ENCODE data around the gene C20orf204.
"Not testable (repeated sequence)": the region's sequence is repeated elsewhere in the genome, so short reads cannot be mapped to it uniquely, and the experiment has no call there.

C20orf204 gene, protein sequence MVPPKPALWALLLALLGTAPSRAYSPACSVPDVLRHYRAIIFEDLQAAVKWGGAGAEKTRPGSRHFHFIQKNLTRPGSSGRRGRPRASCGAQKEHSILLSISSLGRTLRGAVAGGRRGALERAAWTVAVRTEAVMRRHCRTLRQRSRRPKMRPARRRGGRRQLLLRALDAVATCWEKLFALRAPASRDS

DNA sequence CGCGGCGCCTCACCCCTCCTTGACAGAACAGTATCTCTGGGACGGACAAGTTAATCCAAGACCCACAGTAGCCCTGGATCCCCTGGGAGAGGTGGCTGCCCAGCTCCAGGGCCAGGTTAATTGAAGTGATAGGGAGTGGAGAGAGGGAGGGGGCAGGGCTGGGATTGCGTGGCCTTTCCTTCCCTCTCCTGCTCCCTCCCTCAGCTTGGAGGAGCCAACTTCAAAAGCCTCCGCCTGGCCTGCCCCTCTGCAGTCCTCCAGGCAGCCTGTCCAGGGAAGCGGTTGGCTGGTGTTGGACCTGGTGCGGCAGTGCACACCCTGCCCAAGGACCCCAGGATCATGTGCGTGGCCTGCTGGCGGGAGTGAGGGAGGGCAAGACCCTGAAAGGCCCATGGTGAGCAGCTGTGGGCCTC, at the start of gene C20orf204:
TSS of gene C20orf204 (plus strand) at position 250 of the 413 bp plus-strand sequence. CDS start at position 392, 142 bp downstream.
- no peak for DNase-seq (ENCODE audit: low read depth)

DNA sequence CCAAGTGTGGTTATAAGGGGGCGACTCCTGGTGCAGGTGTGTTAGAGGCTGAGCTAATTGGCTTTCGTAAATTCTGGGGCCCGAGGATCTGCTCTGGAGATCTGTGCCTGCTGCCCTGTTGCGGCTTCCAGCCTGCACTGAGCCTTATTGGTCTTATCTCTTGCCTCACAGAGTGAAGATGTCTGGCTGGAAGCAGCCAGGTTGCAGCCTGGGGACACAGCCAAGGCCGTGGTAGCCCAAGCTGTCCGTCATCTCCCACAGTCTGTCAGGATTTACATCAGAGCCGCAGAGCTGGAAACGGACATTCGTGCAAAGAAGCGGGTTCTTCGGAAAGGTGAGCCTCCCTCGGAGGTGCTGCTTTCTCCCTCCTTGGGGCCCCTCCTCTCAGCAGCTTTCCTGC, 35.1 kb upstream of the C20orf204 start:
- DNase-seq (ENCODE audit: low read depth) = no peak

DNA sequence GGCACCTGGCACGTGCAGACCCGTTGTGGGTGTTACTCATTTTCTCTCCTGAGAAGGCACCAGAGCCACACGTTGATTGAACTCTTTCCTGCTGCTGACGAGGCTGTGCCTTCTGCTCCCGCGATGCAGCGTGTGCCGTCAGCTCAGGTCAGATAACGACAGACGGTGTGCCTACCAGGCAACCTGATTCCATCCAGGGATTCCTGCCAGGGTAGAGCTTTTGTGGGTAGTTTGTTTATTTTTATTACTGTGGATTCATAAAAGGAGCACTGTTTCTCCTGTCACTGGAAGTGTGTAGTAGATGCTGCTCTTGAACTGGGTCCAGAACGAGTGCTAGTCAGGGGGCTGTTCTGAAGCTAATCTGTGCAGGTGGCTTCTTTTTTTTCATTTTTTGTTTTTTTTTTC, 34.4 kb upstream of the C20orf204 start:
- no peak for DNase-seq (ENCODE audit: low read depth)

DNA sequence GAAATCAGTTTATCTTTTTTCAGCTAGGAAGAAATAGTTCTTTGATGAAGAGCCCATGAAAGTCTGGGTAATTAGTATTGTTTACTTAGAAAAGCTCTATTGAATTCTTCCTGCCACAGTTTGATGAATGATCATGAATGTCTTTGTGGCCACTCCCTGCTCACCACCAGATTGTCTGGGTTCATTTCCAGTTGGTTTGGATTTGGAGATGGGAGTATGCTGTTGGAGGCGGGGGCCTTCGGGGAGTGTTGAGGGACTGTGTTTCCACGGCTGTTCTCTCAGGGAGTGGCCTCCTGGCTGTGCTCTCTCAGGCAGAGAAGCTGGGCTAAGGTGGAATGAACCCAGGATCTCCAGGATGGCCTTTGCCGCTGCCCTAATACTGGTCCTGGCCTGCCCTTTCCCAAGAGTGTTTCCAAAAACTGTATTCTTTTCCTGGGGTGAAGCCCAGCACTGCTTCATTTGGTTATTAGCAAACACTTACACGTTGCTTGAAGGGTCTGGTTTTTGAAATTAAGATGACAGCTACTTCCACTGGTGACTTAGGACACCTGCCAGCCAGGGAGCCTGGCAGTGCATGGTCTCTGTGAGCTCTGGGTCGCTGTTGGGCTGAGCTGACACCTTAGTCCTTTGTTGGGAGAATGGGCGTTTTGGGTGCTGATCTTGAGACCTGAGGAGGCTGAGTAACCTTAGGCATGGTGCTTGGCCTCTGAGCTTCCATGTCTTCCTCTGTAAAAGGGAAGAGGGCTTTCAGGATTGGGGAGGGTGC, 31.8 kb upstream of the C20orf204 start:
- no peak for DNase-seq (ENCODE audit: low read depth)

DNA sequence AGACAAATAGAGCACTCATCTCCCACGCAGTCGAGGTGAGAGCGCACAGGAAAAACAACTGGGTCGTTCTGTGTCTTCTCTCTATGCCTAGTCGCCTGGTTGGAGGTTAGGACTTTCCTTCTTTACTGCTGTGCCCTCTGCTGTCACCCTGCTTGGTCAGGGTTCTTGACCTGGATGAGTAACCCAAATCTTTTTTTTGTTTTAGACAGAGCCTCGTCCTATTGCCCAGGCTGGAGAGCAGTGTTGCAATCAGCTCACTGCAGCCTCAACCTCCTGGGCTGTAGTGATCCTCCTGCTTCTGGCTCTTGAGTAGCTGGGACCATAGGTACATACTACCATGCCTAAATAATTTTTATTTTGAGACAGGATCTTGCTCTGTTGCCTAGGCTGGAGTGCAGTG, 30.6 kb upstream of the C20orf204 start:
- DNase-seq (ENCODE audit: low read depth) = no peak

DNA sequence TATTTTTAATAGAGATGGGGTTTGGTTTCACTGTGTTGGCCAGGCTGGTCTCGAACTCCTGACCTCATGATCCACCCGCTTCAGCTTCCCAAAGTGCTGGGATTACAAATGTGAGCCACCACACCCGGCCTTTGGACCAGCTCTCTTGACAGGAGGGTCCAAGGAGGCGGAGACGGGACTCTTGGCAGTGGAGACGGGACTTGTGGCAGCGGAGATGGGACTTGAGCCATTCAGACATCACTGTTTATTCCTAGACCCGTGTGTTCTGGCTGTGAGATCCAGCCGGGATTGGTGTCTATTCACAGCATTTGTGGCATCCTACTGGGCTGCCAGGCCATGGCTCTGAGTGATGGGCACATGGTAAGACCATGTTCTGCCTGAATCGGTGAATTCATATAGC, 29.5 kb upstream of the C20orf204 start:
- DNase-seq (ENCODE audit: low read depth) = no peak

DNA sequence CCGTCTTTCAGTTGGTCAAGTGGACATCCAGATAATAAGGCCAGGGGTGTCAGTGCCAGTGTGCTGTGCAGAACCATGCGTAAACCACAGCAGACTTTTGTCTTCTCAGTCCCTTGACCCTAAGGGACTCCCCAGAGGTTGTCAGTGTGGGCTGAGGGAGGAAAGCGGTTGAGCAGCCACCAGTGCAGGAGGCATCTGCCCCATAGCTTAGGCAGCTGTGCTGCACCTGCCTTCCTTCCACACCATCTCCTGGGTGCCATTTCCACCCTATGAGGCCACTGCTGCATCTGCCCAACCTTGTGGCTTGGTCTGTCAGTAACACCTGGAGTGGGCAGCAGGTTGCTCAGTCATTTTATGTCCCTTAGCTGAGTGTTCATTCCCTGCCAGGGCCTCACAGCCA, 29.1 kb upstream of the C20orf204 start:
- DNase-seq (ENCODE audit: low read depth) = no peak

DNA sequence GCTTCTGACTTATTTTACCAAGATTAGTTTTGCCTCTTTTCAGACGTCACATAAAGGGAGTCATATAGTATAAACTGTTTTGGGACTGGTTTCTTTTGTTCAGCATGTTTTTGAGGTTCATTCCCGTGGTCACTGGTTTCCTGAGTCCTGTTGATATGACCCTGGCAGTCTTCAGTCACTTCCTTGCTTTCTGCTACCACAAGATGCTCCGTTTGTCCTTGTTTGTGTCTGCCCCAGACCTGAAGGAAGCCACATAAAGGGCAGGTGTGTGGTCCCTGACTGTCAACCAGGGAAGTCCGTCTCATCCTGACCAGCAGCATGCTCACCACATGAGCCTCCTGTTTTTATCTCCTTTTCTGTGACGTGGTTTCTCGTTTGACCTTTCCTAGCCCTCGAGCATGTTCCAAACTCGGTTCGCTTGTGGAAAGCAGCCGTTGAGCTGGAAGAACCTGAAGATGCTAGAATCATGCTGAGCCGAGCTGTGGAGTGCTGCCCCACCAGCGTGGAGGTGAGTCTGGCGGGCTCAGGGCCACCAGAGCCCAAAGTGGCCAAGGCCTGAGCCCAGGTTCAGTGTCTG, 26.1 kb upstream of the C20orf204 start:
- no peak for DNase-seq (ENCODE audit: low read depth)

DNA sequence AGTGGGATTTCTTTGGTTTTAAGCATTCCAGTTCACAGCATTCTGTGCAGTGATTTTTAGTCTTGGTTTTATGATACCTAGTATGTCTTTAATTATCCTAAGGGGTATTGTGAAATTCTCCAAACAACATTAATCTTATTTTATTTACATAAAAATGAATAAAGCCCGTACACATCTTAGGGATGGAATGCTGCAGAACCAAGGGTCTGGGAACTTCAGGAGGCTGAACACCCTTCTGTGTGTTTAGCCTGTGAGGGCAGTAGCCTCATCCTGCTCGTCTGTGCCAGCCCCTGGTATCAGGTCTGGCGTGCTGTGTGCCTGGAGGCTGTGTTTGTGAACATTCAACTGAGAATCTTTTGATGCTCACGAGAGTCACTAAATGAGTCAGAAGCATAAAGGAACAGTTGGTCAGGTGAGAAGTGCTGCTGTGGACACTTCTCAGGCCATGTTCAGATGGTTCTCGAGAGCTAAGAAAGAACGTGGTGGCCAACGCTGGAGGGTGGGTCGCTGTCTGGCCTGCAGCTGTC, 25.2 kb upstream of the C20orf204 start:
- no peak for DNase-seq (ENCODE audit: low read depth)

DNA sequence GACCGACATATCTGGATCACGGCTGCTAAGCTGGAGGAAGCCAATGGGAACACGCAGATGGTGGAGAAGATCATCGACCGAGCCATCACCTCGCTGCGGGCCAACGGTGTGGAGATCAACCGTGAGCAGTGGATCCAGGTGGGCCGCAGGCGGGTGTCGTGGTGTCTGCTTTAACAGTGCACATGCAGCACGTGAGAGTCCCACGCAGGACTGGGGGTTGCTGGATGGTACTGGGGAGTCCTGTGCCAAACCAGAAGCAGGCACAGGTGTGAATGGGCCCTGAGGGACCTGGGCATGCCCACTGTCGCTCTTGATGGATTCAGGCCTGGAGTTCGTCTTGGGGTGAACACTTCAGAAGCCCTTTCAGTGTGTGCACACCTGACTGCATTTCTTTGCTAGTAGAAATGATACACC, 24.6 kb upstream of the C20orf204 start:
- no peak for DNase-seq (ENCODE audit: low read depth)

DNA sequence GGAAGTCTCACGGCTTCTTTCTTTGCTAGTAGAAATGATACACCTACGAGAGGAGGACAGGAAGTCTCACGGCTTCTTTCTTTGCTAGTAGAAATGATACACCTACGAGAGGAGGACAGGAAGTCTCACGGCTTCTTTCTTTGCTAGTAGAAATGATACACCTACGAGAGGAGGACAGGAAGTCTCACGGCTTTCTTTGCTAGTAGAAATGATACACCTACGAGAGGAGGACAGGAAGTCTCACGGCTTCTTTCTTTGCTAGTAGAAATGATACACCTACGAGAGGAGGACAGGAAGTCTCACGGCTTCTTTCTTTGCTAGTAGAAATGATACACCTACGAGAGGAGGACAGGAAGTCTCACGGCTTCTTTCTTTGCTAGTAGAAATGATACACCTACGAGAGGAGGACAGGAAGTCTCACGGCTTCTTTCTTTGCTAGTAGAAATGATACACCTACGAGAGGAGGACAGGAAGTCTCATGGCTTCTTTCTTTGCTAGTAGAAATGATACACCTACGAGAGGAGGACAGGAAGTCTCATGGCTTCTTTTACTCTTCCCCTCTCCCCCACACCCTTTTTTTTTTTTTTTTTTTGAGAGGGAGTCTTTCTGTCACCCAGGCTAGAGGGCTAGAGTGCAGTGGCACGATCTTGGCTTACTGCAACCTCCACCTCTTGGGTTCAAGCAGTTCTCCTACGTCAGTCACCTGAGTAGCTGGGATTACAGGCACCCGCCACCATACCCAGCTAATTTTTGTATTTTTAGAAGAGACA, 23.4 kb upstream of the C20orf204 start:
- DNase-seq (ENCODE audit: low read depth) = not testable (repeated sequence)

DNA sequence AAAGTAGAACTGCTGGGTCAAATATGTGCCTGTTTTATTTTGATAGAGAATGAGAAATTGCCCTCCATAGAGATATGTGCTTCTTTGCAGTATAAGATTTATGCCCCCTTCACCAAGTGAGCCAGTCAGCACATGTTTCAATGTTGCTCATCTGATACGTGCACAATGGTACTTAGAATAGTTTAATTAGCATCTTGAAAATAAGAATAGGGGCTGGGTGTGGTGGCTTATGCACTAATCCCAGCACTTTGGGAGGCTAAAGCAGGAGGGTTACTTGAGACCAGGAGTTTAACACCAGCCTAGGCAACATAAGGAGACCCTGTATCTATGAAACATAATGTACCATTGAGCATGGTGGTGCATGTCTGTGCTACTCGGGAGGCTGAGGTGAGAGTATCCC, 20.3 kb upstream of the C20orf204 start:
- DNase-seq (ENCODE audit: low read depth) = no peak

DNA sequence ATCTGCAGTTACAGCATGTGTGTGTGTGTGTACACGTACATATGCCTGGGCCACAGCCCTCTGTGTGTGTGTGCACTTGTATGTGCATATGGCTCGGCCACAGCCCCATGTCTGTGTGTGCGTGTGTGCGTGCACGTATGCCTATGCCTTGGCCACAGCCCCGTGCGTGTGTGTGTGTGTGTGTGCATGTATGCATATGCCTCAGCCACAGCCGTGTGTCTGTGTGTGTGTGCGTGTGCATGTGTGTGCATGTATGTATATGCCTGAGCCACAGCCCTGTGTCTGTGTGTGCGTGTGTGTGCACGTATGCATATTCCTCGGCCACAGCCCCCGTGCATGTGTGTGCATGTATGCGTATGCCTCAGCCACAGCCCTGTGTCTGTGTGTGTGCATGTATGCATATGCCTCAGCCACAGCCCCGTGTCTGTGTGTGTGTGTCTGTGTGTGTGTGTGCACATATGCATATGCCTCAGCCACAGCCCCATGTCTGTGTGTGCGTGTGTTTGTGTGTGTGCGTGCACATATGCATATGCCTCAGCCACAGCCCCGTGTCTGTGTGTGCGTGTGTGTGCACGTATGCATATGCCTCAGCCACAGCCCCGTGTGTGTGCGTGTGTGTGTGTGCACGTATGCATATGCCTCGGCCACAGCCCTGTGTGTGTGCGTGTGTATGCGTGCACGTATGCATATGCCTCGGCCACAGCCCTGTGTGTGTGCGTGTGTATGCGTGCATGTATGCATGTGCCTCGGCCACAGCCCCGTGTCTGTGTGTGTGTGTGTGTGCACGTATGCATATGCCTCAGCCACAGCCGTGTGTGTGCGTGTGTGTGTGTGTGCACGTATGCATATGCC, 14.6 kb upstream of the C20orf204 start:
- no peak for DNase-seq (ENCODE audit: low read depth)

DNA sequence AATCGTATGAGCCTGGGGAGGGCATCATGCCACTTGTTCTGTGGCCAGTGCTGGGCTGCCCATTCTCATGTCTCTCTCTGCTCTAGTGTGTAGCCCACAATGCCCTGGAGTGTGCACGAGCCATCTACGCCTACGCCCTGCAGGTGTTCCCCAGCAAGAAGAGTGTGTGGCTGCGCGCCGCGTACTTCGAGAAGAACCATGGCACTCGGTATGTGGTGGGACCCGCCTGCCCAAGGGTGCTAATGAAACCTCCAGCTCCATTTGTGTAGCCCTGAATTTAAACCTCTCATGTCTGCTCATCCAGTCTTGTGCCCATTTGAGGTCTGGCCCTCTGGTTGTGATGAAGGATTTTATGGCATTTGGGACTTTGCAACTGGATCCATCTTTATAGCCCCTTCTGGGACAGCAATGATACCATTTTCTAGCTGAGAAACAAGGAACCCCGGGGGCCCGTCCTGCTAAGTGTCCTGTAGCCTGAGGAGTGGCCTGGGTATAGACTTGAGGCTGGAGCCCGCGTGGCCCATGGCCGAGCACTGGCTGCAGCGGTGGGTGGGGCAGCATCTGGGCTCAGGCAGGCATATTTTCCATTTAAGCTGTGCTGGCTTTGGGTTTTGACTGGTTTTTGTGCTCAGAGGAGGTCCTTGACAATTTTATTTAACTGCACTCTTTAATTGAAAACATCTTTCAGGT, 13.2 kb upstream of the C20orf204 start:
- DNase-seq (ENCODE audit: low read depth) = no peak

DNA sequence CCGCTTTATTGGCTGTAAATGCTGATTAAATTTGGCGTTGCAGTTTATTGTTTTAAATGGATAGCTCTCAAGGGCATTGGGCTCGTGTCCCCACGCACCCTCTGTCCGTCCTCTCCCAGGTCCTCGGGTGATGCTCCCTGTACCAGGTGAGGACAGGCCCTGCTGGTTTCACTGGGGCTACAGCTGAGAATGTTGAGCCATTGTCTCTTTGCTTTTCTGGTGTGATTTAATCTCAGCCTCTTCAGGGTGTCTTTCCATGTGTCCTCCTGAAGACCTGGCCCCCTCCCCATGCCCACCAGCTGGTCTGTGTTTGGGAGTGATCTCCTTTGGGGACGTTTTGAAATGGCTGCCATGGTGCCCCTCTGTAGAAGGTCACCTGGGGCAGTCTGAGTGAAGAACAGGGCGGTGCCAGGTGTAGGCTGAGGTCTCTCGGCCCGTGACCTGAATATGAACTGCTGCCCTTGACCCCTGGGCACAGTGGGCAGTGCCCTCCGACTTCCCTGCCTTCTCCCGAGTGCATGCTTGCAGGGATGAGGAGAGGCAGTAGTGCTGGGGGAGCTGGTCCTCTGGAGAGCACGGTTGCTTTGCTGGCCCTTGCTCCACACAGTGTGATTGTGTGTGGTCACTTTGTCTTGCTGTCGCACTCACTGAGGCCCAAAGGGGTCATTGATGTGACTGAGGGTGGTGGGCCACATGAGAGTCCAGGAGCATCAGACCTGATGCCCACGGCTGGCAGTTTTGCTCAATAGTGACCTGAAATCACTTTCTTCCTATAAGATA, 12.4 kb upstream of the C20orf204 start:
- no peak for DNase-seq (ENCODE audit: low read depth)

DNA sequence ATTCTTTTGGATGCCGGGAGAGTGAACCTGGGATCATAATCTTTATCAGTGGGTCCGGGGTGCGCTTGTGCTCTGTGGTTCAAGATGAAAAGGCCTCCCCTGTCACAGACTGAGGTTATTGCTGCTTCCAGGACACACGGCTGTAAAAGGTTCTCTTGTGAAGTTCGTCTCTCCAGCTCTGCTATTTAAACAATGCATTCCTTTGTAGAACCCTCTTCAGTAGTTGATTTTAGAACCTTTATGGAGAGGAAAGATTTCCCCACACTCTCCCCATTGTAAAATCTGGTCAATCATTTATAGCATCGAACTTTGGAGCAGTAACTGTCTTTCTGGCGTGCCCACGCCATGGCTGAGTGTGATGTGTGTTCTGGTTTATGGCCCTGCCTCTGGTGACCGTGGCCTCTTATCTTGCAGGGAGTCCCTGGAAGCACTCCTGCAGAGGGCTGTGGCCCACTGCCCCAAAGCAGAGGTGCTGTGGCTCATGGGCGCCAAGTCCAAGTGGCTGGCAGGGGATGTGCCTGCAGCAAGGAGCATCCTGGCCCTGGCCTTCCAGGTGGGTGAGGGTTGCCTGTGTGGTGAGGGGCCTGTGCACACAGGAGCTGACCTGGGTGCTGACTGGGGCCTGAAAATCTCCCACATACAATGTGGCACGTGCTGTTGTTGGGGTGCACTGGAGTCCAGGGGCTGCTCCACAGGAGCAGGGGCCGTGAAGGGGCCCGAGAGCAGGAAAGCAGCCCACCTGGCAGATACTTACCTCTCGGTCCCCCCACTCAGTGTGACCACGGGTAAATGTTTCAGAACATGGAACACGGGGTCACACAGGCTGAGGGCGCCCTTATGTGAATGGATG, 11.6 kb upstream of the C20orf204 start:
- DNase-seq (ENCODE audit: low read depth) = no peak

DNA sequence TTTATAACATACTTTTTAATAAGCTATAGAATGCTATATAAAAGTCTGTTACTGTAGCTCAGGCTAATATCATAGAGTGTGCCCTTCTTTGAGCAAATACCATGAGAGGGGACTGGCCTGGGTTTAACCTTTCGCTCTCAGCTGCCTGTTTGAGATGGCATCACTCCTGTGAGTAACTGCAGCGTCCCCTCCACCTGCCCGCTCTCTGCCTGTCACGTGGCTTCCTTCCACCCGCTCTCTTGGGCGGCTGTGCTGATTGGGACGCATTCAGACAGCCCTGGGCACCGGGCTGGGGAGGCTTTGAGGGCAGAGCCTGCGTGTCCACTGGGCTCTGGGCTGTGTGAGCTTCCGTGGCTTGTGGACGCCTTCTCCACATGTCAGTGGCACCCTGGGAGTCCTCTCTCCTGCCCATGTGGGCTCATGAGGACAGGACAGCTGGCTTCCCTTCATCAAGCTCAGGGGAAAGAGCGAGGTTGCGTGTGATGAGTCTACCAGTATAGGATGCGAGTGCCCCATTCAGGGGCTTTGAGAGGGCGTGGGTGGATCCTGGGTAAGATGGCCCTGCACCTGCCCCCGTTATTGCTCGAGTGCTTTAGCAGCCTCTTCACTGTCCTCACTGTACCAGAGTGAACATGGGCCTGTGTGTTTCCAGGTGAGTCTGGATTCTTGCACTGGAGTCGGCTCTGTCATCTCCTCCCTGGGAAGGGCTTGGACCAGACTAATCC, 10.7 kb upstream of the C20orf204 start:
- no peak for DNase-seq (ENCODE audit: low read depth)

DNA sequence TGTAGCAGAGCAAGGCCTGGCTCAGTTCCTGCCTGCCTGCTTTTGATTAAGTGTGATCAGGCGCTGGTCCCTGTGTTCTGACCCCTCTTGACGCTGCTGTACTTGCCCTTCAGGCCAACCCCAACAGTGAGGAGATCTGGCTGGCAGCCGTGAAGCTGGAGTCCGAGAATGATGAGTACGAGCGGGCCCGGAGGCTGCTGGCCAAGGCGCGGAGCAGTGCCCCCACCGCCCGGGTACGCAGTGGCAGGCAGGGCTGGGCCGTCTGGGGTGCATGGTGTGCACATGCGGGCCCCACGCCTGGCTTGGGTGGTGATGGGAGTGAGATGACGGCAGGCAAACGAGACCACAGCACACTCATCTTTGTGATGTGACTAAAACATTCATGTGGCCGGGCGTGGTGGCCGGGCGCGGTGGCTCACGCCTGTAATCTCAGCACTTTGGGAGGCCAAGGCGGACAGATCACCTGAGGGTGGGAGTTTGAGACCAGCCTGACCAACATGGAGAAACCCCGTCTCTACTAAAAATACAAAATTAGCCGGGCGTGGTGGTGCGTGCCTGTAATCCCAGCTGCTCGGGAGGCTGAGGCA, 10.1 kb upstream of the C20orf204 start:
- DNase-seq (ENCODE audit: low read depth) = no peak

All from HS-27A (cell line).